GM12891 (cell line): ENCODE results near the gene SNTB2.

Experiments used
- DNase-seq: peaks from one replicate; pipeline ENCODE4 v3.0.0; 2011; ENCODE audit warnings: low spot score; ENCODE audit not compliant: insufficient read length
- FAIRE-seq: peaks from 2 replicates; lab custom pipeline; 2011; peaks lifted over from hg19 to GRCh38; lab: Jason Lieb, UNC
- PAX5 ChIP-seq: IDR thresholded peaks from 2 replicates; pipeline ENCODE4 v1.6.1; 2011; ENCODE audit warnings: low read length, moderate library complexity, mild to moderate bottlenecking; ENCODE audit not compliant: insufficient read depth, severe bottlenecking
- POLR2A ChIP-seq: IDR thresholded peaks from 2 replicates; pipeline ENCODE4 v1.6.1; 2011; ENCODE audit warnings: low read depth, low read length, control low read depth
- POLR2AphosphoS5 ChIP-seq: IDR thresholded peaks from 2 replicates; pipeline ENCODE4 v1.6.1; 2011; ENCODE audit warnings: low read depth, low read length, control low read depth
- POU2F2 ChIP-seq: IDR thresholded peaks from 2 replicates; pipeline ENCODE4 v1.6.1; 2011; ENCODE audit warnings: low read depth, mild to moderate bottlenecking, control low read depth, low read length, moderate library complexity
- SPI1 ChIP-seq: IDR thresholded peaks from 2 replicates; pipeline ENCODE4 v1.6.1; 2011; ENCODE audit warnings: low read depth, low read length, control low read depth
- TAF1 ChIP-seq: IDR thresholded peaks from 2 replicates; pipeline ENCODE4 v1.6.1; 2011; ENCODE audit warnings: low read depth, low read length, control low read depth

The SNTB2 gene

DNA sequence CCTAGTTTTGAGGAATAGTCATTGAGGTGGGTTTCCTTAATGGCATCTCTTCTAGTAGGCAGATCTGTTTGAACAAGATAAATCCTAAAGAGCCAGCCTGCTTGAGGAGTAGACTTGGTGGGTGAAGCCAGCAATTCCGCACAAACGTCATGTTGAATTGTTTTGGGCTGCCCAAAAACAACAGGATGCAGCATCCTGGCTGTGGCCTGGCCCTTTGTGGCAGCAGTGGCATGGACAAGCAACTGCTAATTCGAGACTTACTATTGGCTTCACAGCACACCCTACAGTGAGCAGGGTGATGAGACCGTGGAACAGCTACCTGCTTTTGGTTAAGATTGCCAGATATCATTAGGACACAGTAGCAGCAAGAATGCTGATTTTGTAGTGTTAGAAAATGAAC lies 114.9 kb downstream of the SNTB2 start:
- DNase-seq (no peak), FAIRE-seq (peak; percentile 23)
- TF ChIP-seq PAX5: no peak
- TF ChIP-seq POLR2A: no peak
- TF ChIP-seq TAF1: no peak
- no peak for TF ChIP-seq POU2F2
- no peak for TF ChIP-seq SPI1
- no peak for TF ChIP-seq POLR2AphosphoS5

DNA sequence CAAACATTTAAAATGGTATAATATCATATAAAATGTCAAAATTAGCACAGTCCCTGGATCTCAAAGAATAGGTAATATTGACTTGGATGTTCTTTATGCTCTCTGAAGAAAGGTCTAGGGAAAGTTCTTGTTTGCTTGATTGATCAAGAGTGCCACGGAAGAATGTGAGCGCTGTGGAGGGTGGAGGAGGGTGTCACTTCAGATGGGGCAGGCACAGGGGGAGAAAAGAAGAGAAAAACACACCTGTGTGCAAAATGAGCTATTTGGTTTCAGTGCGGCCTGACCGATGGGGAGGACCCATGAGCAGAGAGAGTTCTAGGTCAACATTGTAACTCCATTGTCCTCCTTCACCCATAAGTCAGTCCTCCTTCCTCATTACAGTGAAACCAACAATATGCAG lies 115.3 kb downstream of the SNTB2 start:
- no peak for TF ChIP-seq POU2F2
- no peak for TF ChIP-seq POLR2A
- no peak for TF ChIP-seq TAF1
- no peak for TF ChIP-seq POLR2AphosphoS5
- no peak for TF ChIP-seq SPI1
- TF ChIP-seq PAX5: no peak
- no peak for DNase-seq
- FAIRE-seq: no peak

GRCh38 chr16:69306031-69306430 lies 119.1 kb downstream of the SNTB2 start:
- DNase-seq (no peak), FAIRE-seq (no peak)
- TF ChIP-seq POLR2A (no peak), POU2F2 (no peak), TAF1 (no peak), PAX5 (no peak), SPI1 (no peak), POLR2AphosphoS5 (no peak)

DNA sequence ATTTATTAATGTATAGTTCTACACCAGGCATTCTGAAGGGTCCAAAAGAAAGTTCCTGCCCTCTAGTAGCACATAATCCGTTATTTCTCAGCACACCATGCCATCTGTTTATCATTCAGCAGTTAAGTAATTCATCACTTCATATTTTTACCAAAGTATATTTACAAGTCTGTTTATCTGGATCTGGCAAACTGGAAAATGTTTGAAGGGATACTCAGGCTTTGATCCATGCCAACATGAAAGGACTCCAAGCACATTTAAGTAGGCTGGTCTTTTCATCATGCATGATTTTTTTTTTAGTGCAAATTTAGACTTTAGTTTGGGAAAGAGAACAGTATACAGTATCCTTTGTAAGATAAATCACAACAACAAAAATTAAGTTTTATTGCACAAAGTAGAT lies 120.1 kb downstream of the SNTB2 start:
- FAIRE-seq (no peak), DNase-seq (no peak)
- TF ChIP-seq PAX5 (no peak), POLR2A (no peak), POLR2AphosphoS5 (no peak), TAF1 (no peak)

- DNase-seq: no peak
- TF ChIP-seq SPI1 (no peak), POLR2AphosphoS5 (no peak), POU2F2 (no peak), POLR2A (no peak), TAF1 (no peak), PAX5 (no peak)
- FAIRE-seq: no peak
These were observed 120.9 kb downstream of the SNTB2 start for GRCh38 chr16:69307856-69308255.

- no peak for DNase-seq
- no peak for TF ChIP-seq POU2F2
- TF ChIP-seq PAX5: no peak
- no peak for TF ChIP-seq POLR2A
- TF ChIP-seq TAF1: no peak
- no peak for TF ChIP-seq POLR2AphosphoS5
- no peak for TF ChIP-seq SPI1
- peak; percentile 20 for FAIRE-seq
These were observed 122.4 kb downstream of the SNTB2 start for GRCh38 chr16:69309316-69309715.

GRCh38 chr16:69310653-69311532 lies 123.9 kb downstream of the SNTB2 start, which contains the start of gene VPS4A:
TSS of gene VPS4A (plus strand) at chr16:69311350. CDS start at chr16:69311512, 162 bp downstream.
- TF ChIP-seq SPI1 (no peak), POU2F2 (no peak), POLR2A (peak; percentile 77), TAF1 (peak; percentile 9; the same call in 1 of the 2 replicates), PAX5 (no peak), POLR2AphosphoS5 (peak; percentile 58)
- DNase-seq: peak; percentile 97
- FAIRE-seq: peak; percentile 97

GRCh38 chr16:69311533-69312387 lies 124.8 kb downstream of the SNTB2 start:
- DNase-seq: peak; percentile 57
- no peak for TF ChIP-seq PAX5
- no peak for TF ChIP-seq POLR2A
- TF ChIP-seq SPI1: no peak
- no peak for TF ChIP-seq POLR2AphosphoS5
- no peak for TF ChIP-seq POU2F2
- no peak for TF ChIP-seq TAF1
- peak; percentile 69 for FAIRE-seq

DNA sequence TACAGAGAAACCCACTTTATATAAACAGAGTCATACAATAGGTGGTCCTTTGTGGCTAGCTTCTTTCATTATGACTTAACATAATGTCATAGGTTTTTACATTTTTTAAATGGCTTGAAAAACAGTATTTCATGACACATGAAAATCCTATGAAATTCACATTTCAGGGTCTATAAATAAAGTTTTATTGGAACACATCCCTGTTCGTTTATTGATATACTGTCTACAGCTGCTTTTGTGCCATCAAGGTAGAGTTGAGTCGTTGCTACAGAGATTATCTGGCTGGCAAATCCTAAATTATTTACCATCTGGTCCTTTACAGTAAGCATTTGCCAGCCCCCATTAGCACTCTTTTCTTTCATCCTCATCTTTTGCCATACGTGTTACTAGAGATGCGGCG lies 126.5 kb downstream of the SNTB2 start:
- FAIRE-seq: no peak
- no peak for DNase-seq
- TF ChIP-seq PAX5 (no peak), TAF1 (no peak)
